OCI-LY7 (cell line): ENCODE data around the gene DBNL. TPM values are rescaled to one million over a fixed set of nuclear protein-coding genes. Genes with fewer than 3 reads are reported as not detected.
A peak's percentile ranks its signal among the peaks of the same experiment; 100 is the strongest.

Source experiments
- BruUV-seq: library from RNA; stranded (reverse); fragments of 400-500 nt; replicated peaks from 2 replicates; lab custom pipeline; 2021; lab: Mats Ljungman, UMichigan
- CTCF ChIA-PET: fragments of 300-600 bp; sonication (Branson Sonifier 250); formaldehyde crosslinking; loops from one replicate; lab custom pipeline; 2022; ENCODE audit warnings: antibody characterized with exemption; ENCODE audit not compliant: unreplicated experiment; lab: Charles Lee
- POLR2A ChIA-PET: fragments of 300-600 bp; sonication (Branson Sonifier 250); formaldehyde crosslinking; loops from one replicate; lab custom pipeline; 2022; ENCODE audit warnings: antibody characterized with exemption; lab: Charles Lee
- DNase-seq: peaks from one replicate; pipeline ENCODE4 v3.0.0-alpha.2; 2015; ENCODE audit warnings: low spot score
- H2AFZ ChIP-seq: fragments of 200-600 bp; sonication (generic), shearing (Covaris generic); 2 replicates; pipeline ENCODE4 v1.6.1; 2014; ENCODE audit warnings: mild to moderate bottlenecking, antibody characterized with exemption, low read length, moderate library complexity
- H3K27ac ChIP-seq: fragments of 200-600 bp; sonication (generic); 2 replicates; pipeline ENCODE4 v1.5.1; 2014; ENCODE audit warnings: mixed run types, low read depth, mild to moderate bottlenecking, moderate library complexity, low read length, inconsistent platforms; ENCODE audit not compliant: poor library complexity, severe bottlenecking
- H3K36me3 ChIP-seq: fragments of 200-600 bp; sonication (generic); 2 replicates; pipeline ENCODE4 v1.6.1; 2014; ENCODE audit warnings: mild to moderate bottlenecking, antibody characterized with exemption, low read length, moderate library complexity, mixed read lengths; ENCODE audit not compliant: insufficient read depth
- H3K4me1 ChIP-seq: fragments of 200-600 bp; sonication (generic); 2 replicates; pipeline ENCODE4 v1.5.1; 2014; ENCODE audit warnings: mild to moderate bottlenecking, low read length; ENCODE audit not compliant: insufficient read depth, poor library complexity, severe bottlenecking
- H3K4me2 ChIP-seq: fragments of 200-600 bp; sonication (generic); 2 replicates; pipeline ENCODE4 v1.6.1; 2014; ENCODE audit warnings: mild to moderate bottlenecking, low read length
- H3K4me3 ChIP-seq: fragments of 200-600 bp; sonication (generic); 2 replicates; pipeline ENCODE4 v1.5.1; 2014; ENCODE audit warnings: mild to moderate bottlenecking, low read depth, low read length; ENCODE audit not compliant: poor library complexity, severe bottlenecking
- H3K79me2 ChIP-seq: fragments of 200-600 bp; sonication (generic); 2 replicates; pipeline ENCODE4 v1.6.1; 2016; ENCODE audit warnings: low read depth, mild to moderate bottlenecking, low read length, moderate library complexity, mixed read lengths; ENCODE audit not compliant: insufficient read depth
- H3K9me2 ChIP-seq: fragments of 200-600 bp; sonication (generic); 2 replicates; pipeline ENCODE4 v1.6.1; 2016; ENCODE audit warnings: mild to moderate bottlenecking, low read length, mixed read lengths; ENCODE audit not compliant: insufficient read depth
- H3K9me3 ChIP-seq: fragments of 200-600 bp; sonication (generic); 2 replicates; pipeline ENCODE4 v1.6.1; 2014; ENCODE audit warnings: mild to moderate bottlenecking, mixed run types, low read length, mixed read lengths
- H4K20me1 ChIP-seq: fragments of 200-600 bp; sonication (generic); 2 replicates; pipeline ENCODE4 v1.6.1; 2014; ENCODE audit warnings: mild to moderate bottlenecking, antibody characterized with exemption, low read length, moderate library complexity, mixed read lengths; ENCODE audit not compliant: insufficient read depth
- CTCF ChIP-seq: fragments of 200-600 bp; sonication (generic); conservative IDR thresholded peaks from 2 replicates; pipeline ENCODE4 v1.5.1; 2014; ENCODE audit warnings: mild to moderate bottlenecking, antibody characterized with exemption, low read length, moderate library complexity, mixed read lengths
- EZH2phosphoT487 ChIP-seq: fragments of 200-600 bp; sonication (generic); IDR thresholded peaks from 2 replicates; pipeline ENCODE4 v1.6.1; 2018; ENCODE audit warnings: low read depth, borderline replicate concordance, mild to moderate bottlenecking, mixed run types, antibody characterized with exemption, low read length, moderate library complexity, mixed read lengths
- intact Hi-C: fragments of 100-400 bp; cut with micrococcal nuclease; formaldehyde crosslinking; loops from one replicate; pipeline ENCODE4 v1.10.0; 2022; ENCODE audit not compliant: unreplicated experiment
- total RNA-seq, 2 experiments: library from RNA; depleted of rRNA in 1 of 2; stranded (reverse); fragments of >200 nt in 1 of 2; shearing (Covaris generic) in 1 of 2; gene quantifications; 2 replicates each; pipeline ENCODE4 v1.2.3, GENCODE V29; 2014 to 2022

The DBNL gene
- total RNA-seq, 2 experiments from 2014 or later, result 124 to 137 TPM

DNA sequence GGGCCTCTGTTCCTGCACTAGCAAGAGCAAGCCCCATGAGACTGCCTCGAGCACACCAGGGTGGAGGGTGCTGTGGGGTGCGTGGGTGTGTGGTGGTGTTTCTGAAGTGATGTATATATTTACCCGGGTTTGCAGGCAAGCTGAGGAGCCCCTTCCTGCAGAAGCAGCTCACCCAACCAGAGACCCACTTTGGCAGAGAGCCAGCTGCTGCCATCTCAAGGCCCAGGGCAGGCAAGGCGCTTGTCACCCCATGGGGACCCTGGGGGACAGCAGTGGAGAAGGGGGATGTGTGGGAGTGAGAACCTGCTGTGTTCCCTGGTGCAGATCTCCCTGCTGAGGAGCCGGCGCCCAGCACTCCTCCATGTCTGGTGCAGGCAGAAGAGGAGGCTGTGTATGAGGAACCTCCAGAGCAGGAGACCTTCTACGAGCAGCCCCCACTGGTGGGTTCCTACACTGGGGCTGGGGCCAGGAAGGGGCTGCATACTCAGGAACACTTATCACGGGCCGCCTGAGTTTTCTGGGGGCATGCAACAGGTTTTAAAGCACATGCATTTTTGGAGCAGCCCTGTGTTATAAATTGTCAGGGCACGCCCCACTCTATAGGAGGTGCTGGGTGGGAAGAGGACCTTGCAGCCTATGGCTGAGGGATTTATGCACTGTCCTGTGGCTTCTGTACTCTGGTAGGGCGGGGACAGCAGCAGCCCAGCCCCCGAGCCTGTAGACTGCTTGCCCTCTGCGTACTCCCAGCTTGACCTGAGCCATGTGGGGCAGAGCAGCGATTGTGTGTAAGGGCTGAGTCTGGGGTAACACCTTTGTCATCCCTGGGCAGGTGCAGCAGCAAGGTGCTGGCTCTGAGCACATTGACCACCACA, 15.0 kb downstream of the DBNL start:
- peak overlapping the region; percentile 33; the same call in 1 of the 2 replicates for H3K4me2 ChIP-seq
- CTCF ChIA-PET, result no interaction called here
- no peak overlapping the region for H3K4me3 ChIP-seq
- H3K27ac ChIP-seq, result peak overlapping the region; percentile 59
- no peaks in the 10 kb centered on the region for H3K9me3 ChIP-seq
- TF ChIP-seq CTCF (no peak), EZH2phosphoT487 (no peak)
- H3K79me2 ChIP-seq, result peaks cover 6% of the 10 kb centered on the region; the same call in 1 of the 2 replicates
- POLR2A ChIA-PET, result no interaction called here
- H3K9me2 ChIP-seq, result no peaks in the 10 kb centered on the region
- intact Hi-C loops, result no loop called here
- H2AFZ ChIP-seq, result no peak overlapping the region
- H3K36me3 ChIP-seq, result peaks cover 86% of the 10 kb centered on the region
- no peak for DNase-seq
- peaks cover 24% of the 10 kb centered on the region for H3K4me1 ChIP-seq
- no TSS peak for BruUV-seq
- H4K20me1 ChIP-seq, result no peaks in the 10 kb centered on the region

DNA sequence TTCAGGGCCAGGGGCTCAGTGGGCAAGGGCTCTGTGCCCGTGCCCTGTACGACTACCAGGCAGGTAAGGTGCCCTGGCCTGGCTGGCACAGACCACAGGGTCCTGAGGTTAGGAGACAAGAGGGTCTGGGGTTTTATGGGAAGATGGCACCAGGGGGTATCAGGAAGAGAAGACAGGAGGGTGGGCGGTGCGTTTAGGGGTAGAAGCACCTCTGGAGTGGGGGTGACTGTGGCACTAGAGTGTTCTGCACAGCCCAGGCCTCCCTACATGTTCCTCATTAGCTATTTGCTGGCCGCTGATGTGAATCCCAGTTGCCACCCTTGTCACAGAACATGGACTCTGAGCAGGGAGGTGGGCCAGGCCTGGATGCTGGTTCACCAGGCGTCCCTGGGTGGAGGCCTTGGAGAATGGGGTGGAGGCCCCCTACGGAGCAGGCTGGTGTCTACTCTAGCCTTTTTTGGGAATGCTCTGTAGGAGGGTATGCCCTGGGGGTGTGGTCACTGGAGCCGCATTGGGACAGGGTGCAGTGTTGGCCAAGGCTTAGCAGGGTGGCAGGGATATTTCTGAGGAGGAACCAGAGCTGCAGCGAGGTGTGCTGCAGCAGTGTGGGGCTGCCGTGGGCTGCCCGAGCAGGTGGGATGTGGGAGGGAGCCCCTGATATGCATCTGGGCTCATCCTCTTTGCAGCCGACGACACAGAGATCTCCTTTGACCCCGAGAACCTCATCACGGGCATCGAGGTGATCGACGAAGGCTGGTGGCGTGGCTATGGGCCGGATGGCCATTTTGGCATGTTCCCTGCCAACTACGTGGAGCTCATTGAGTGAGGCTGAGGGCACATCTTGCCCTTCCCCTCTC, 15.8 kb downstream of the DBNL start:
- H2AFZ ChIP-seq, result no peak overlapping the region
- H3K27ac ChIP-seq, result no peak overlapping the region
- no peak overlapping the region for H3K4me3 ChIP-seq
- no peaks in the 10 kb centered on the region for H3K9me3 ChIP-seq
- peaks cover 78% of the 10 kb centered on the region for H3K36me3 ChIP-seq
- no TSS peak for BruUV-seq
- POLR2A ChIA-PET, result no interaction called here
- H3K9me2 ChIP-seq, result no peaks in the 10 kb centered on the region
- H3K4me1 ChIP-seq, result peaks cover 24% of the 10 kb centered on the region
- intact Hi-C loops, result no loop called here
- no peak for TF ChIP-seq EZH2phosphoT487
- TF ChIP-seq CTCF, result no peak
- H4K20me1 ChIP-seq, result no peaks in the 10 kb centered on the region
- DNase-seq, result no peak
- H3K79me2 ChIP-seq, result peaks cover 6% of the 10 kb centered on the region; the same call in 1 of the 2 replicates
- H3K4me2 ChIP-seq, result no peak overlapping the region
- CTCF ChIA-PET, result no interaction called here
